Jurkat, Clone E6-1 (cell line): Measurements from ENCODE around the gene SOX8. TPM values are rescaled to one million over a fixed set of nuclear protein-coding genes. Genes with fewer than 3 reads are reported as not detected.
"Not testable (repeated sequence)": the region's sequence is repeated elsewhere in the genome, so short reads cannot be mapped to it uniquely, and the experiment has no call there.

ENCODE experiments used
- DNase-seq: peaks from one replicate; pipeline ENCODE4 v3.0.0-alpha.2; 2011; ENCODE audit warnings: low read depth, low spot score
- H3K4me3 ChIP-seq: 2 replicates; pipeline ENCODE4 v1.5.1; 2011; ENCODE audit warnings: mild to moderate bottlenecking, low read length, control low read depth, moderate library complexity
- polyA plus RNA-seq: library from polyadenylated mRNA; unstranded; fragments of >200 nt; gene quantifications from one replicate; pipeline ENCODE4 v1.2.1, GENCODE V29; 2012; ENCODE audit warnings: missing spikeins; ENCODE audit not compliant: insufficient read length, insufficient read depth

SOX8 gene
- 1.0 TPM for polyA plus RNA-seq

DNA sequence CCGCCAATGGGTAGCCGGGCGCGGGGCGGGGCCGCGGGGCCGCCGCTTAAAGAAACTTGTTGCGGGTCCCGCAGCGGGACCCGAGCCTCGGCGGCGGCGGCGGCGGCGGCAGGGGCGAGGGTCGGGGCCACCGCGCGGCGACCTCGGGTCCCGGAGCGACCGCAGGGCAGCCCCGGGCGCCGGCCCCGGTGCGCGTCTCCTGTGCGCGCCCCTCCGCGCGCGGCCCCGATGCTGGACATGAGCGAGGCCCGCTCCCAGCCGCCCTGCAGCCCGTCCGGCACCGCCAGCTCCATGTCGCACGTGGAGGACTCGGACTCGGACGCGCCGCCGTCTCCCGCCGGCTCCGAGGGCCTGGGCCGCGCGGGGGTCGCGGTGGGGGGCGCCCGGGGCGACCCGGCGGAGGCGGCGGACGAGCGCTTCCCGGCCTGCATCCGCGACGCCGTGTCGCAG lies at the start of gene SOX8:
SOX8 (plus strand) TSS at position 76 of the 450 bp plus-strand sequence; CDS start at position 229, 153 bp downstream.
- peak within 1 kb of the TSS; percentile 37 for H3K4me3 ChIP-seq
- no peak for DNase-seq

GRCh38 chr16:932831-933330 lies 48.7 kb upstream of the SOX8 start:
- H3K4me3 ChIP-seq, result no peak overlapping the region
- no peak for DNase-seq

DNA sequence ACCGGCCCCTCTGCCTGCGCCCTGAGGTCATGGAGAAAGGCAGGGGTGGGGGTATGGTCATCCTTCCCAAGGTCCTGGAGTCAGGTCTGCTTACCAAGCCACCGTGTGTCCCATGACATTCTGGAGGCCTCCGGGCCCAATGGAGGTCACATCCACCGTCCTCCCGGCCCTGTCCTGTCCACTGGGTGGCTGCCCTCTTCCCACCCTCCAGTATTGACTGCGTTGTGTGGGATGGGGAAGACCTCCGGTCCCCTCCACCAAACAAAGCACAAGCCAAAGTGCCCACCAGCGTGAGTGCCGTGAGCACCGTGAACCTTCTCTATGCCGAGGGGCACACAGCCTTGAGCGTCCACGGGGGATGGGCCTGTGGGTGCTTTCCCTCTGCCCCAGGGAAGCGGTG lies 48.0 kb upstream of the SOX8 start:
- DNase-seq, result no peak
- no peak overlapping the region for H3K4me3 ChIP-seq

DNA sequence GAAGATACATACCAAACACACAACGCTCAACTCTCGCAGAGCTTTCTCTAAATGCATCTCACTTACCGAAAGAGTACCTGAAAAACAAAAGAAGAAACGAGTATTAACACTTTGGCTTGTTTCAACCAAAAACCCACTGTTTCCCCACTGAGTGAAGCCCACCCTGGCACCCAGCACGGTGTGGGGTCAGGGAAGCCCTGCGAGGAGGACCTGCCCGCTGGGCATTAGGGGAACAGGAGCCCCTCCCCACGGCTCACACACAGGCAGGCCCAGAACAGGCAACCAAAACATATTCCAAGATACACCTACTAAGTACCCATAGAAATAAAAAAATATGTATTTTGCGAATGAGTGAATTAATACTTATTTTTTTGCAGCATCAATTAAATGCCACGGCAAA lies 47.4 kb upstream of the SOX8 start:
- no peak overlapping the region for H3K4me3 ChIP-seq
- DNase-seq, result no peak

- DNase-seq, result no peak
- no peak overlapping the region for H3K4me3 ChIP-seq
Observed at GRCh38 chr16:935684-936083, 45.9 kb upstream of the SOX8 start.

DNA sequence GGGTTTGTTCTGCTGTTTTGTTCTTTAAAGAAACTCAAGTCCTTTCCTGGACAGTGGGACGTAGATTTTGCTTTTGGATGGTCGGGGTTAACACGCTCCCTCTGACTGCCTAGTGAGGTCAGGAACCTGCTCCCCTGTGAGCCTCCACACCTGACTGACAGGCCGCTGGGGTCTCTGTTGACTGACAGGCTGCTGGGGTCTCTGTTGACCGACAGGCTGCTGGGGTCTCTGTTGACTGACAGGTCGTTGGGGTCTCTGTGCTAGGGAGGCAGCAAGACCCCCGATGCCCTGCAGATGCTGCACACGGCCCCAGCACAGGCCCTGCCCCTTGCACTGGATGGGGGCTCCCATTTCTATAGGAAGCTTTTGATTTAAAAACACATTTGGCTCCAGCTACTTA lies 44.3 kb upstream of the SOX8 start:
- no peak overlapping the region for H3K4me3 ChIP-seq
- no peak for DNase-seq

DNA sequence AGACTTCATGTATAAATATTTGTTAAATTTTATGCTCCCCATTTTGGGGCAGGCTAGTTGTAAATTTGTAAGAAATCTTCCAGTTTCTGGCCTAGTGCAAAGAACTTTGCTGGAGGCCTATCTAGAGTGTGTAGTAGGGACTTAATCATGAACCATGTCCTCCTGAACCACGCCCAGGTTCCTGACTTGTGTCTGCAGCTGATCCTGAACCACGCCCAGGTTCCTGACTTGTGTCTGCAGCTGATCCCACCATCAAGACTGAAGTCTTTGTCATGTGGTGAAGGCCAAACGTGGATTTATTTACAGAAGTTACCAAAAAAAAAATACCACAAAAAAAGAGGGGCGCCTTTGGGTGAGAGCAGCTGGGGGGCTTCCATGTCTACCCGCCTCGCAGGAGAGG lies 43.8 kb upstream of the SOX8 start:
- H3K4me3 ChIP-seq, result no peak overlapping the region
- DNase-seq, result no peak

- no peak overlapping the region for H3K4me3 ChIP-seq
- no peak for DNase-seq
Observed at GRCh38 chr16:938136-938535, 43.4 kb upstream of the SOX8 start.

DNA sequence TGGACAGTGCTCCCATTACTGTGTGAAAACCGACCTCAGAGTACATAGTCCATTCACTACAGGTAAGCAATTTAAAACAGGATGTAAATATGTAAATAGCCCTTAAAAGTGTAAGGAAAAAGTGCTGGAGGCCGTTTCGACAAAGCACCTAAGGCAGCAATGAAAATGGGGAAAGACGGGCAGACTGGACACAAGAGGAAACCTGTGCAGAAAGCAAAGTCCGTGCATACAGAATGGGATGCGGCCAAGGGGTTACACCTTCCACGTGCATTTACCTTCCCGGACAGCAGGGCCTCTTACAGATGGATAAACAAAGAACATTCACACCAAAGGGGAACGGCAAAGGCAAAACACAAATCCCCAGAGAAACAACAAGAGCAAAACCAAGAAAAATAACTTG lies 42.8 kb upstream of the SOX8 start:
- DNase-seq, result no peak
- no peak overlapping the region for H3K4me3 ChIP-seq

DNA sequence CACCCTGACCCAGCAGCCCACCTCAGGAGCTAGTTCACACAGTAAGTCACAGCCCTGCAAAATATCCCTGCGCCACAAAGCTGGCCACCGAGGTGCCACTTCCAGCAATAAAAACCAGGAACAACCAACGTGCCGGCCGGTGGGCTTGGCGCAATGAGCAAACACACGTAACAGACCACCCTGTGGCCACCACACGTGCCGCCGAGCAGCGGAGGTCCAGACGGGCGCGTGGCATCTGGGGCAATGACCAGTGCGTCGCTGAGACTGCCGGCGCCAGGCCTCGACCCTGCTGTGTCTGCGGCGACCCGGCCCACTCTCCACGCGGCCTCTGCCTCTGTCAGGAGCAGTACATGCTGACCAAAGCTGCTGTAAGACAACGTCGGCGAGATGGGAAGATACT lies 42.3 kb upstream of the SOX8 start:
- no peak overlapping the region for H3K4me3 ChIP-seq
- DNase-seq, result no peak

DNA sequence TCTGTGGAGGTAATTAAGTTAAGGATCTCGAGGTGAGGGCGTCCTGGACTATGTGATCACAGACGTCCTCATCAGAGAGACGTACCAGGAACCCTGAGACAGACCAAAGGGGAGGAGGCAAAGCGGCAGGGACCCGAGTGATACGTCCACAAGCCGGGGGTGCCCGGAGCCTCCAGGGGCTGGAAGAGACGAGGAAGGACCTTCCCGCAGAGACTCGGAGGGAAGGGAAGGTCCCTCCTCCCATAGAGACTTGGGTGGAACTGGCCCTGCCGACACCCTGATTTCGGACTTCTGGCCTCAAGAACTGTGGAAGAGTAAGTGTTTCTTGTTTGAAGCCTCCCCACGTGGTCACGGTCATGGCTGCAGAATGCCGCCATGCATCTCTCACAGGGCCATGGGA lies 41.6 kb upstream of the SOX8 start:
- no peak for DNase-seq
- no peak overlapping the region for H3K4me3 ChIP-seq

GRCh38 chr16:942436-943060 lies 39.0 kb upstream of the SOX8 start:
- DNase-seq, result no peak

GRCh38 chr16:943971-944370 lies 37.6 kb upstream of the SOX8 start:
- H3K4me3 ChIP-seq, result no peak overlapping the region
- no peak for DNase-seq

More at GRCh38 chr16:942436-943060, 39.0 kb upstream of the SOX8 start:
- no peak overlapping the region for H3K4me3 ChIP-seq

DNA sequence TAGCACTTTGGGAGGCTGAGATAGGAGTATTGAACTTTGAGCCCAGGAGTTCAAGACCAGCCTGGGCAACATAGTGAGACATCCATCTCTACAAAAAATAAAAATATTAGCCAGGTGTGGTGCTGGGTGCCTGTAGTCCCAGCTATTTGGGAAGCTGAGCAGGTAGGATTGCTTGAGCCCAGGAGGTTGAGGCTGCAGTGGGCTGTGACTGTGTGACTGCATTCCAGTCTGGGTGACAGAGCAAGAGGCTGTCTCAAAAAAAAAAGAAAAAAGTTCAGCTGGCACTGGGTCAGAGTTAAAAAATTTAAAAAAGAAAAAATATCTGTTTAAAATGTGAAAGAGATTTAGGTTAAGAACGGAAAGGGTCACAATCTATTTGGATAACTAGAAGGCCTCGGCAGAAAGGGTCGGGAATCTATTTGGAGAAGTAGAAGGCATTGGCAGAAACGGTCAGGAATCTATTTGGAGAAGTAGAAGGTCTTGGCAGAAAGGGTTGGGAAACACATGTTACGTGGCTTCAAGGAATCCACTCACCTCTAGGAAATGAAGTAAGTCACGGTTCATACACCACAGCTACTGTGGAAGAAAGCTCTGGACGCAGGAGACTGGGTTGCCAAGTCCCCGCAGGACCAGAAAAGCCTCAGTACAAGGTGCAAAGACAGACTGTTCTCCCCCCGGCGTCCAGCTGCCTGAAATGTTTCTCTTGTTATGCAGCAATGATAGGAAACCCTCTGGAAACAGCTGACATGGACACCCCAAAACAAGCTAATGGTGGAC lies 36.1 kb upstream of the SOX8 start:
- DNase-seq, result no peak
- H3K4me3 ChIP-seq, result no peak overlapping the region

GRCh38 chr16:946048-946395 lies 35.5 kb upstream of the SOX8 start:
- no peak overlapping the region for H3K4me3 ChIP-seq
- DNase-seq, result no peak

GRCh38 chr16:947255-947921 lies 34.2 kb upstream of the SOX8 start:
- no peak overlapping the region for H3K4me3 ChIP-seq
- no peak for DNase-seq

DNA sequence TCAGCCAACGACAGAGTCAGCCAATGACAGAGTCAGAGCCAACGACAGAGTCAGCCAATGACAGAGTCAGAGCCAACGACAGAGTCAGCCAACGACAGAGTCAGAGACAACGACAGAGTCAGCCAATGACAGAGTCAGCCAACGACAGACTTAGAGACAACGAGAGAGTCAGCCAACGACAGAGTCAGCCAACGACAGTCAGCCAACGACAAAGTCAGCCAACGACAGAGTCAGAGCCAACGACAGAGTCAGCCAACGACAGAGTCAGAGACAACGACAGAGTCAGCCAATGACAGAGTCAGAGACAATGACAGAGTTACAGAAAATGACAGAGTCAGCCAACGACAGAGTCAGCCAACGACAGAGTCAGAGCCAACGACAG lies 33.7 kb upstream of the SOX8 start:
- not testable (repeated sequence) for H3K4me3 ChIP-seq, DNase-seq

- DNase-seq, H3K4me3 ChIP-seq: not testable (repeated sequence)
Observed at GRCh38 chr16:948767-949166, 32.8 kb upstream of the SOX8 start.

DNA sequence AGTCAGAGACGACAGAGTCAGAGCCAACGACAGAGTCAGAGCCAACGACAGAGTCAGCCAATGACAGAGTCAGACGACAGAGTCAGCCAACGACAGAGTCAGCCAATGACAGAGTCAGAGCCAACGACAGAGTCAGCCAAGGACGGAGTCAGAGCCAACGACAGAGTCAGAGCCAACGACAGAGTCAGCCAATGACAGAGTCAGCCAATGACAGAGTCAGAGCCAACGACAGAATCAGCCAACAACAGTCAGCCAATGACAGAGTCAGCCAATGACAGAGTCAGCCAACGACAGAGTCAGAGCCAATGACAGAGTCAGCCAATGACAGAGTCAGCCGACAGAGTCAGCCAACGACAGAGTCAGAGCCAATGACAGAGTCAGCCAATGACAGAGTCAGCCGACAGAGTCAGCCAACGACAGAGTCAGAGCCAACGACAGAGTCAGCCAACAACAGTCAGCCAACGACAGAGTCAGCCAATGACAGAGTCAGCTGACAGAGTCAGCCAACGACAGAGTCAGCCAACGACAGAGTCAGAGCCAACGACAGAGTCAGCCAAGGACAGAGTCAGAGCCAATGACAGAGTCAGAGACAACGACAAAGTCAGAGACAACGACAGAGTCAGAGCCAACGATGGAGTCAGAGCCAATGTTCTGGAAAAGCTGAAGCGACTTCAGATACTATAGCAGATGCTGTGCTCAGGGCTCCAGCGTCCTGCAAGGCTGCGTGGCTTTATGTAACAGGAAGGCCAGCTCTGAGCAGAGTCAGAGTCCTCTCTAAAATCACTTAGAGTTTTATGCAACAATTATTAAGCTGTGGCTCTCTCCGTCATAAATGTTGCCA lies 30.6 kb upstream of the SOX8 start:
- H3K4me3 ChIP-seq, DNase-seq: not testable (repeated sequence)
